Gastroesophageal sphincter (tissue), 3 donors: ENCODE data around the gene FAU.

Experiments
- EP300 ChIP-seq: sonication (generic); formaldehyde crosslinking; IDR thresholded peaks from one replicate; pipeline ENCODE4 v1.6.1; 2017; ENCODE audit warnings: antibody characterized with exemption, mild to moderate bottlenecking
- TF ChIP-seq, protein P1 (sequence below), 4 experiments: fragments of 200-600 bp in 2 of 4; fragments of 450-650 bp in 2 of 4; sonication (generic) in 1 of 4; IDR thresholded peaks; one replicate each; pipeline ENCODE4 v1.5.1; 2017 to 2019; ENCODE audit warnings: antibody characterized with exemption in 4 of 4, mild to moderate bottlenecking in 2 of 4, moderate library complexity in 2 of 4

DNA sequence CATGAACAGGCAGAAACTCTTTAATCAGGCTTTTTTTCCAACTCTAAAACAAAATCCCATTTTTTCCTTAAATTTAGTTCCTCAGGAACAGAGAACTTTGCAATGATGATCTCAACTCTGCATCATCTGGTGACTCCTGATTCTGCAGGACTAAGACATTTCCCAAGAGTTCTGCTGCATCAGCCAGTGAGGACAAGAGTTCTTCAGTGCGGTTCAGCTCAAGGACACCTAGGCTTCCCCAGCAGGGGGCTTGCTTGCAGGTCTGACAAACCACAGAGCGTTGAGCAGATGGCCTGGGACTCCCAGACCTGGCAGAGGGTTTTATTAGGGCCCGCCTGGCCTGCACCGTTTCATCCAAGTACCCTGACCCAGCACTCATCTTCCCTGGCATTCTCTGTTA, 44.5 kb downstream of the FAU start:
- TF ChIP-seq EP300, result no peak
- TF ChIP-seq, protein P1, sequence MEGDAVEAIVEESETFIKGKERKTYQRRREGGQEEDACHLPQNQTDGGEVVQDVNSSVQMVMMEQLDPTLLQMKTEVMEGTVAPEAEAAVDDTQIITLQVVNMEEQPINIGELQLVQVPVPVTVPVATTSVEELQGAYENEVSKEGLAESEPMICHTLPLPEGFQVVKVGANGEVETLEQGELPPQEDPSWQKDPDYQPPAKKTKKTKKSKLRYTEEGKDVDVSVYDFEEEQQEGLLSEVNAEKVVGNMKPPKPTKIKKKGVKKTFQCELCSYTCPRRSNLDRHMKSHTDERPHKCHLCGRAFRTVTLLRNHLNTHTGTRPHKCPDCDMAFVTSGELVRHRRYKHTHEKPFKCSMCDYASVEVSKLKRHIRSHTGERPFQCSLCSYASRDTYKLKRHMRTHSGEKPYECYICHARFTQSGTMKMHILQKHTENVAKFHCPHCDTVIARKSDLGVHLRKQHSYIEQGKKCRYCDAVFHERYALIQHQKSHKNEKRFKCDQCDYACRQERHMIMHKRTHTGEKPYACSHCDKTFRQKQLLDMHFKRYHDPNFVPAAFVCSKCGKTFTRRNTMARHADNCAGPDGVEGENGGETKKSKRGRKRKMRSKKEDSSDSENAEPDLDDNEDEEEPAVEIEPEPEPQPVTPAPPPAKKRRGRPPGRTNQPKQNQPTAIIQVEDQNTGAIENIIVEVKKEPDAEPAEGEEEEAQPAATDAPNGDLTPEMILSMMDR (IDR thresholded peaks at IDR 0.05), result no peak
